Panc1 (cell line): ENCODE data around the gene TBC1D17. TPM values are rescaled to one million over a fixed set of nuclear protein-coding genes. Genes with fewer than 3 reads are reported as not detected.
A peak's percentile ranks its signal among the peaks of the same experiment; 100 is the strongest.

Source experiments
- ATAC-seq: fragments of 200-7000 bp; cut with Tn5 transposase; 2 replicates; pipeline ENCODE4 v1.9.1; 2020; ENCODE audit warnings: mild to moderate bottlenecking, moderate library complexity
- BruUV-seq: library from RNA; stranded (reverse); fragments of 400-500 nt; replicated peaks from 2 replicates; lab custom pipeline; 2021; lab: Mats Ljungman, UMichigan
- CTCF ChIA-PET: fragments of 300-600 bp; sonication (Branson Sonifier 250); formaldehyde crosslinking; loops from one replicate; lab custom pipeline; 2022; ENCODE audit warnings: antibody characterized with exemption; lab: Charles Lee
- POLR2A ChIA-PET: fragments of 300-600 bp; sonication (Branson Sonifier 250); formaldehyde crosslinking; loops from one replicate; lab custom pipeline; 2022; ENCODE audit warnings: antibody characterized with exemption; lab: Charles Lee
- DNase-seq: peaks from one replicate; pipeline ENCODE4 v3.0.0-alpha.2; 2010; ENCODE audit warnings: low read depth, low spot score
- H3K27ac ChIP-seq: 2 replicates; pipeline ENCODE4 v1.5.1; 2011; ENCODE audit warnings: mild to moderate bottlenecking, low read length, inconsistent platforms
- H3K27me3 ChIP-seq: fragments of 200-500 bp; sonication (Bioruptor generic); 2 replicates; pipeline ENCODE4 v1.6.0; 2014; ENCODE audit warnings: low read length, inconsistent platforms; ENCODE audit not compliant: control insufficient read depth, insufficient read depth
- H3K36me3 ChIP-seq: fragments of 200-500 bp; sonication (Bioruptor generic); 2 replicates; pipeline ENCODE4 v1.5.1; 2014; ENCODE audit warnings: inconsistent platforms, mild to moderate bottlenecking, low read length, moderate library complexity; ENCODE audit not compliant: control insufficient read depth, insufficient read depth
- H3K4me1 ChIP-seq: 2 replicates; pipeline ENCODE4 v1.5.1; 2011; ENCODE audit warnings: inconsistent platforms, mild to moderate bottlenecking, low read length, moderate library complexity; ENCODE audit not compliant: control insufficient read depth, insufficient read depth
- H3K4me3 ChIP-seq, 2 experiments: 2 replicates each; pipeline ENCODE4 v1.5.1; 2011 to 2012; ENCODE audit warnings: low read depth in 2 of 2, low read length in 2 of 2, mild to moderate bottlenecking in 2 of 2, inconsistent platforms in 1 of 2, moderate library complexity in 1 of 2
- H3K9me3 ChIP-seq: fragments of 200-500 bp; sonication (Bioruptor generic); 2 replicates; pipeline ENCODE4 v1.5.1; 2014; ENCODE audit warnings: low read depth, mild to moderate bottlenecking, inconsistent platforms, low read length, moderate library complexity; ENCODE audit not compliant: control insufficient read depth, insufficient read depth
- POLR2AphosphoS5 ChIP-seq: IDR thresholded peaks from 2 replicates; pipeline ENCODE4 v1.6.1; 2012; ENCODE audit warnings: mild to moderate bottlenecking, low read depth, low read length, moderate library complexity
- REST ChIP-seq, 2 experiments: IDR thresholded peaks; 2 replicates each; pipeline ENCODE4 v1.6.1; 2011 to 2012; ENCODE audit warnings: low read depth in 2 of 2, control low read depth in 1 of 2, low read length in 1 of 2, mild to moderate bottlenecking in 1 of 2, moderate library complexity in 1 of 2; ENCODE audit not compliant: insufficient read depth in 1 of 2
- SIN3A ChIP-seq: IDR thresholded peaks from 2 replicates; pipeline ENCODE4 v1.6.1; 2012; ENCODE audit warnings: low read depth, mild to moderate bottlenecking, low read length, moderate library complexity, borderline replicate concordance; ENCODE audit not compliant: insufficient read depth
- TCF7L2 ChIP-seq: IDR thresholded peaks from 2 replicates; pipeline ENCODE4 v1.6.1; 2011; ENCODE audit warnings: mild to moderate bottlenecking, low read depth, low read length, inconsistent platforms
- in situ Hi-C: cut with HindIII; loops from 2 replicates; pipeline ENCODE4 v1.10.0; 2016; ENCODE audit warnings: low sequenced_read_pairs, low pct_unique_long_range_greater_than_20kb
- intact Hi-C: fragments of 100-400 bp; cut with micrococcal nuclease; formaldehyde crosslinking; loops from one replicate; pipeline ENCODE4 v1.10.0; 2022; ENCODE audit not compliant: unreplicated experiment
- total RNA-seq: library from RNA; stranded (reverse); gene quantifications from one replicate; pipeline ENCODE4 v1.2.1, GENCODE V29; 2021; ENCODE audit not compliant: unreplicated experiment
- TF ChIP-seq, protein P1 (sequence below): fragments of 450-650 bp; IDR thresholded peaks from 2 replicates; pipeline ENCODE4 v1.5.1; 2017; ENCODE audit warnings: mild to moderate bottlenecking

TBC1D17 gene
- total RNA-seq, 1 experiment from 2014 or later: 43.2 TPM

DNA sequence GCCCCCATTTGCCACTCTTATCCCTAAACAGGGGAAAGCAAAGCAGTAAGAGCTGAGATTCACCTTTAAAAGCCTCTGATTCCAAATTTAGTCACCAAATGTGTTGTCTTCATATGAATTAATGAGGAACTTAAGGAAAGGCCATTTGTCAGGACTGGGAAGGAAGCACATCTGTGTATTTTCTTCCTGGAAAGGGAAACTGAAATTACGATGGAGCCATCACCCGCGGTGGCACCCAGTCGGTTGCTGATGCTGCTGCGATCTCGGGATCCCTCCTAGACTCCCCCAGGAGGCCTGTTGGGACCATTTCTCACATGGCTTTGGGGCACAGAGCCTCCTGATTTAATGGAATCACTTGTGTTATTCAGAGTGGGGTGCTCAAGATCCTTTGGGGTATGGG, 26.6 kb downstream of the TBC1D17 start:
- no TSS peak for BruUV-seq
- ATAC-seq: no peak

DNA sequence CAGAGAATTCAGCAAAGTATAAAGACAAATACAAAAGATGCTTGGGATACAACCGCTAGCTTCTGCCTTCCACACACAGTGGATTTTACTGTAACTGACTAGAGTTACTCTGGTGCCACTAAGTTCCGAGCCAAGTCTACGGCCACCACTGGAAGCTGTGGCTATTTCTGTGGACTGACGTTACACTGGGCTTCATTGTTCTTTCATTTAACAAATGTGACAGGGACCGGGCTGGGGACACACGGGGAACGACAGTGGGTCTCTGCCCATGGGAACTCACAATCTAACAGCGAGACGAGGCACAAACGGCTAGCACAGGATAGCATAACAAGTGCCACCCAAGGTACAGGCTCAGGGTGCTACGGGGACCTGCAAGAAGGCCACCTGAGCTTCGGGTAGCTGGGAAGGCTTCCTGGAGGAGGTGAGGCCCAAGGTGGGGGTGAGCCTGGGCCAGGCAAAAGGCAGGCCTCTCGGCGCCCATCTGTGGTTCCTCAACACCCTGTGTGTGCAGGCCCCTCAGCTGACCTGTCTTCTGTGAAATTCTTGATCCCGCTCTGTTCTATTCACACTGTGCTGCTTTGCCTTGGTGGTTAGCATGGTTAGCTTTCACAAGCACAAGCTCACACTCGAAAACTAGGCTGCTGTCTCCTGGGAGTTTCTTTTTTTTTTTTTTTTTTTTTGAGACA, 29.5 kb downstream of the TBC1D17 start:
- Histone ChIP-seq H3K4me3 (no peak overlapping the region), H3K9me3 (no peaks in the 10 kb centered on the region), H3K36me3 (no peaks in the 10 kb centered on the region; the same call in 1 of the 2 replicates), H3K4me1 (no peaks in the 10 kb centered on the region), H3K27ac (no peak overlapping the region), H3K27me3 (no peaks in the 10 kb centered on the region)
- in situ Hi-C loops (no loop called here), intact Hi-C loops (no loop called here)
- ATAC-seq (no peak), DNase-seq (no peak)
- TSS peak; percentile 84 for BruUV-seq
- CTCF ChIA-PET: no interaction called here
- POLR2A ChIA-PET: interaction anchor here (0.6 kb wide), 1 partner anchor 32 kb away, joined by 6 read pairs; no protein-coding TSS in a partner anchor
- TF ChIP-seq SIN3A (no peak), TCF7L2 (no peak), POLR2AphosphoS5 (no peak), REST (IDR thresholded peaks at IDR 0.05; ENCODE audit: insufficient read depth in 1 of 2, low read depth in 2 of 2, low read length in 1 of 2) (no peak)
- TF ChIP-seq, protein P1, sequence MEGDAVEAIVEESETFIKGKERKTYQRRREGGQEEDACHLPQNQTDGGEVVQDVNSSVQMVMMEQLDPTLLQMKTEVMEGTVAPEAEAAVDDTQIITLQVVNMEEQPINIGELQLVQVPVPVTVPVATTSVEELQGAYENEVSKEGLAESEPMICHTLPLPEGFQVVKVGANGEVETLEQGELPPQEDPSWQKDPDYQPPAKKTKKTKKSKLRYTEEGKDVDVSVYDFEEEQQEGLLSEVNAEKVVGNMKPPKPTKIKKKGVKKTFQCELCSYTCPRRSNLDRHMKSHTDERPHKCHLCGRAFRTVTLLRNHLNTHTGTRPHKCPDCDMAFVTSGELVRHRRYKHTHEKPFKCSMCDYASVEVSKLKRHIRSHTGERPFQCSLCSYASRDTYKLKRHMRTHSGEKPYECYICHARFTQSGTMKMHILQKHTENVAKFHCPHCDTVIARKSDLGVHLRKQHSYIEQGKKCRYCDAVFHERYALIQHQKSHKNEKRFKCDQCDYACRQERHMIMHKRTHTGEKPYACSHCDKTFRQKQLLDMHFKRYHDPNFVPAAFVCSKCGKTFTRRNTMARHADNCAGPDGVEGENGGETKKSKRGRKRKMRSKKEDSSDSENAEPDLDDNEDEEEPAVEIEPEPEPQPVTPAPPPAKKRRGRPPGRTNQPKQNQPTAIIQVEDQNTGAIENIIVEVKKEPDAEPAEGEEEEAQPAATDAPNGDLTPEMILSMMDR: no peak

More for the DNA sequence above, 26.6 kb downstream of the TBC1D17 start:
- in situ Hi-C loops (no loop called here), intact Hi-C loops (no loop called here)
- DNase-seq: no peak
- ChIA-PET POLR2A (no interaction called here), CTCF (no interaction called here)
- H3K27ac ChIP-seq: no peak overlapping the region
- no peaks in the 10 kb centered on the region; the same call in 1 of the 2 replicates for H3K36me3 ChIP-seq
- TF ChIP-seq TCF7L2 (no peak), REST (IDR thresholded peaks at IDR 0.05; ENCODE audit: insufficient read depth in 1 of 2, low read depth in 2 of 2, low read length in 1 of 2) (no peak), POLR2AphosphoS5 (no peak), SIN3A (no peak)
- TF ChIP-seq, protein P1: no peak
- no peaks in the 10 kb centered on the region for H3K9me3 ChIP-seq
- H3K27me3 ChIP-seq: no peaks in the 10 kb centered on the region
- H3K4me3 ChIP-seq: no peak overlapping the region
- no peaks in the 10 kb centered on the region for H3K4me1 ChIP-seq
